A549 (cell line): ENCODE measurements around the gene REEP5.

Experiments used
- JUNB ChIP-seq: fragments of >200 bp; sonication (Bioruptor Twin); formaldehyde crosslinking; IDR thresholded peaks from 2 replicates; pipeline ENCODE4 v1.6.1; 2016
- MAZ ChIP-seq: fragments of 150-350 bp; IDR thresholded peaks from 2 replicates; pipeline ENCODE4 v1.6.1; 2014; ENCODE audit warnings: antibody characterized with exemption, low read depth, low read length, borderline replicate concordance
- MYC ChIP-seq: IDR thresholded peaks from 2 replicates; pipeline ENCODE4 v1.6.1; 2012; ENCODE audit warnings: mild to moderate bottlenecking, inconsistent platforms, low read length, improper control_type of control experiment, borderline replicate concordance
- POLR2A ChIP-seq: IDR thresholded peaks from 2 replicates; pipeline ENCODE4 v1.6.1; 2012; ENCODE audit warnings: mild to moderate bottlenecking, low read length
- ZNF302 ChIP-seq: fragments of 250-450 bp; sonication (Bioruptor Pico); IDR thresholded peaks from 2 replicates; pipeline ENCODE4 v1.9.0; 2021; ENCODE audit warnings: inconsistent platforms, mild to moderate bottlenecking, moderate library complexity
- TF ChIP-seq, protein P1 (sequence below): fragments of >200 bp; sonication (Bioruptor Twin); formaldehyde crosslinking; IDR thresholded peaks from 3 replicates; pipeline ENCODE4 v1.5.1; 2016

- TF ChIP-seq MYC, result no peak
- TF ChIP-seq, protein P1, sequence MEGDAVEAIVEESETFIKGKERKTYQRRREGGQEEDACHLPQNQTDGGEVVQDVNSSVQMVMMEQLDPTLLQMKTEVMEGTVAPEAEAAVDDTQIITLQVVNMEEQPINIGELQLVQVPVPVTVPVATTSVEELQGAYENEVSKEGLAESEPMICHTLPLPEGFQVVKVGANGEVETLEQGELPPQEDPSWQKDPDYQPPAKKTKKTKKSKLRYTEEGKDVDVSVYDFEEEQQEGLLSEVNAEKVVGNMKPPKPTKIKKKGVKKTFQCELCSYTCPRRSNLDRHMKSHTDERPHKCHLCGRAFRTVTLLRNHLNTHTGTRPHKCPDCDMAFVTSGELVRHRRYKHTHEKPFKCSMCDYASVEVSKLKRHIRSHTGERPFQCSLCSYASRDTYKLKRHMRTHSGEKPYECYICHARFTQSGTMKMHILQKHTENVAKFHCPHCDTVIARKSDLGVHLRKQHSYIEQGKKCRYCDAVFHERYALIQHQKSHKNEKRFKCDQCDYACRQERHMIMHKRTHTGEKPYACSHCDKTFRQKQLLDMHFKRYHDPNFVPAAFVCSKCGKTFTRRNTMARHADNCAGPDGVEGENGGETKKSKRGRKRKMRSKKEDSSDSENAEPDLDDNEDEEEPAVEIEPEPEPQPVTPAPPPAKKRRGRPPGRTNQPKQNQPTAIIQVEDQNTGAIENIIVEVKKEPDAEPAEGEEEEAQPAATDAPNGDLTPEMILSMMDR, result no peak
- TF ChIP-seq ZNF302 (CRISPR knock-in tag), result no peak
- no peak for TF ChIP-seq JUNB
- TF ChIP-seq POLR2A, result no peak
- TF ChIP-seq MAZ, result no peak
Measured at GRCh38 chr5:112918136-112918535, 3.9 kb downstream of the REEP5 start.
